IMR-90 (cell line): ENCODE measurements around the gene LIMCH1. TPM values are rescaled to one million over a fixed set of nuclear protein-coding genes. Genes with fewer than 3 reads are reported as not detected.

Source experiments
- ATAC-seq: fragments of 200-7000 bp; cut with Tn5 transposase; 2 replicates; pipeline ENCODE4 v1.9.1; 2020; ENCODE audit warnings: low read depth, mild to moderate bottlenecking, moderate library complexity
- BruUV-seq: library from RNA; stranded (reverse); fragments of 400-500 nt; replicated peaks from 2 replicates; lab custom pipeline; 2021; lab: Mats Ljungman, UMichigan
- CTCF ChIA-PET: fragments of 300-600 bp; formaldehyde crosslinking; extraction: SDS; loops from one replicate; lab custom pipeline; 2021; ENCODE audit warnings: antibody characterized with exemption; lab: Yijun Ruan, JAX
- POLR2A ChIA-PET: fragments of 300-600 bp; sonication (Branson Sonifier 250); formaldehyde crosslinking; loops from one replicate; lab custom pipeline; 2022; ENCODE audit warnings: antibody characterized with exemption; ENCODE audit not compliant: unreplicated experiment; lab: Charles Lee
- DNase-seq: peaks from one replicate; pipeline ENCODE4 v3.0.0; 2013
- H2AFZ ChIP-seq: replicated peaks from 2 replicates; pipeline ENCODE3; 2013; ENCODE audit warnings: low read length, mild to moderate bottlenecking; ENCODE audit not compliant: poor library complexity
- H2AK5ac ChIP-seq: 2 replicates; pipeline ENCODE4 v1.6.1; 2013; ENCODE audit warnings: low read depth, low read length, inconsistent platforms
- H2AK9ac ChIP-seq: replicated peaks from 2 replicates; pipeline ENCODE3; 2013; ENCODE audit warnings: mild to moderate bottlenecking, low read depth, low read length, moderate library complexity; ENCODE audit not compliant: poor library complexity
- H2BK120ac ChIP-seq: 2 replicates; pipeline ENCODE4 v1.6.1; 2013; ENCODE audit warnings: low read depth, low read length, inconsistent platforms
- H2BK15ac ChIP-seq: 3 replicates; pipeline ENCODE4 v1.6.1; 2013; ENCODE audit warnings: low read depth, low read length, inconsistent platforms
- H2BK20ac ChIP-seq: 2 replicates; pipeline ENCODE4 v1.6.1; 2013; ENCODE audit warnings: low read depth, mild to moderate bottlenecking, inconsistent platforms, low read length, moderate library complexity
- H2BK5ac ChIP-seq: 2 replicates; pipeline ENCODE4 v1.6.1; 2013; ENCODE audit warnings: mild to moderate bottlenecking, low read depth, low read length, inconsistent platforms; ENCODE audit not compliant: poor library complexity, severe bottlenecking
- H3K14ac ChIP-seq: replicated peaks from 2 replicates; pipeline ENCODE4 v1.6.1; 2013; ENCODE audit warnings: low read depth, low read length, inconsistent platforms
- H3K18ac ChIP-seq: 2 replicates; pipeline ENCODE4 v1.6.1; 2013; ENCODE audit warnings: low read depth, low read length, control low read depth
- H3K23ac ChIP-seq: 2 replicates; pipeline ENCODE4 v1.6.1; 2013; ENCODE audit warnings: low read depth, low read length, inconsistent platforms
- H3K27ac ChIP-seq: 2 replicates; pipeline ENCODE4 v1.5.1; 2013; ENCODE audit warnings: mild to moderate bottlenecking, control low read depth, low read length; ENCODE audit not compliant: insufficient read depth
- H3K27me3 ChIP-seq: 2 replicates; pipeline ENCODE4 v1.6.1; 2013; ENCODE audit warnings: low read length; ENCODE audit not compliant: control insufficient read depth, insufficient read depth
- H3K36me3 ChIP-seq: 2 replicates; pipeline ENCODE4 v1.6.1; 2013; ENCODE audit warnings: low read length, mixed read lengths; ENCODE audit not compliant: control insufficient read depth, insufficient read depth
- H3K4ac ChIP-seq: 2 replicates; pipeline ENCODE4 v1.6.1; 2013; ENCODE audit warnings: low read depth, low read length, inconsistent platforms
- H3K4me1 ChIP-seq: 2 replicates; pipeline ENCODE4 v1.6.1; 2013; ENCODE audit warnings: low read length, mixed read lengths; ENCODE audit not compliant: control insufficient read depth, insufficient read depth
- H3K4me2 ChIP-seq: 2 replicates; pipeline ENCODE4 v1.6.1; 2013; ENCODE audit warnings: low read depth, mild to moderate bottlenecking, control low read depth, low read length, moderate library complexity
- H3K4me3 ChIP-seq: 2 replicates; pipeline ENCODE4 v1.5.1; 2013; ENCODE audit warnings: low read depth, mild to moderate bottlenecking, control low read depth, low read length, moderate library complexity; ENCODE audit not compliant: insufficient read depth
- H3K56ac ChIP-seq: 2 replicates; pipeline ENCODE4 v1.6.1; 2013; ENCODE audit warnings: low read length, inconsistent platforms; ENCODE audit not compliant: insufficient read depth; ENCODE audit errors: extremely low read depth
- H3K79me1 ChIP-seq, 2 experiments: 2 replicates each; pipeline ENCODE4 v1.6.1; 2013; ENCODE audit warnings: low read length in 2 of 2, inconsistent platforms in 1 of 2, low read depth in 1 of 2
- H3K9ac ChIP-seq: 2 replicates; pipeline ENCODE4 v1.6.1; 2013; ENCODE audit warnings: low read depth, low read length, control low read depth
- H3K9me1 ChIP-seq: 2 replicates; pipeline ENCODE4 v1.6.1; 2013; ENCODE audit warnings: low read length, inconsistent platforms; ENCODE audit not compliant: insufficient read depth
- H3K9me3 ChIP-seq: 2 replicates; pipeline ENCODE4 v1.6.1; 2013; ENCODE audit warnings: low read length; ENCODE audit not compliant: control insufficient read depth, insufficient read depth
- H4K20me1 ChIP-seq: 2 replicates; pipeline ENCODE4 v1.6.1; 2013; ENCODE audit warnings: low read length, inconsistent platforms; ENCODE audit not compliant: insufficient read depth
- H4K5ac ChIP-seq: 2 replicates; pipeline ENCODE4 v1.6.1; 2013; ENCODE audit warnings: mild to moderate bottlenecking, low read depth, low read length, control low read depth
- H4K8ac ChIP-seq, 2 experiments: 2 replicates each; pipeline ENCODE4 v1.6.1; 2013; ENCODE audit warnings: low read depth in 2 of 2, low read length in 2 of 2, control low read depth in 1 of 2, inconsistent platforms in 1 of 2
- H4K91ac ChIP-seq: 2 replicates; pipeline ENCODE4 v1.6.1; 2013; ENCODE audit warnings: low read depth, low read length, inconsistent platforms; ENCODE audit not compliant: insufficient read depth
- BHLHE40 ChIP-seq: fragments of 150-350 bp; IDR thresholded peaks from 2 replicates; pipeline ENCODE4 v1.6.1; 2016; ENCODE audit warnings: mild to moderate bottlenecking, low read depth, low read length
- CEBPB ChIP-seq: IDR thresholded peaks from 2 replicates; pipeline ENCODE4 v1.6.1; 2012; ENCODE audit warnings: low read depth, low read length, improper control_type of control experiment
- CHD1 ChIP-seq: IDR thresholded peaks from 2 replicates; pipeline ENCODE4 v1.6.1; 2012; ENCODE audit warnings: low read depth, low read length, improper control_type of control experiment
- FOS ChIP-seq: fragments of 150-350 bp; IDR thresholded peaks from 2 replicates; pipeline ENCODE4 v1.6.1; 2016; ENCODE audit warnings: low read depth, low read length
- MAFK ChIP-seq: IDR thresholded peaks from 2 replicates; pipeline ENCODE4 v1.6.1; 2012; ENCODE audit warnings: low read depth, low read length, improper control_type of control experiment
- MXI1 ChIP-seq: IDR thresholded peaks from 2 replicates; pipeline ENCODE4 v1.6.1; 2012; ENCODE audit warnings: low read depth, mild to moderate bottlenecking, low read length, moderate library complexity, borderline replicate concordance
- NFE2L2 ChIP-seq: fragments of 150-350 bp; IDR thresholded peaks from 2 replicates; pipeline ENCODE4 v1.6.1; 2016; ENCODE audit warnings: low read depth, mild to moderate bottlenecking, low read length
- POLR2A ChIP-seq: IDR thresholded peaks from 2 replicates; pipeline ENCODE4 v1.6.1; 2012; ENCODE audit warnings: mild to moderate bottlenecking, low read depth, low read length
- RAD21 ChIP-seq: IDR thresholded peaks from 2 replicates; pipeline ENCODE4 v1.6.1; 2012; ENCODE audit warnings: low read length, improper control_type of control experiment
- RCOR1 ChIP-seq: IDR thresholded peaks from 2 replicates; pipeline ENCODE4 v1.6.1; 2012; ENCODE audit warnings: mild to moderate bottlenecking, low read length, improper control_type of control experiment; ENCODE audit not compliant: insufficient replicate concordance
- RFX5 ChIP-seq: IDR thresholded peaks from 2 replicates; pipeline ENCODE4 v1.8.0; 2012; ENCODE audit warnings: low read depth, mild to moderate bottlenecking, low read length, moderate library complexity
- SMC3 ChIP-seq: fragments of 150-350 bp; IDR thresholded peaks from 2 replicates; pipeline ENCODE4 v1.6.1; 2016; ENCODE audit warnings: low read depth, mild to moderate bottlenecking, antibody characterized with exemption, low read length, moderate library complexity
- WGBS, 2 experiments: methylation state at CpG; one replicate each; pipeline versions ENCODE4 v1.1.5 to v1.1.7; 2013; ENCODE audit warnings: missing lambda C conversion rate in 2 of 2; ENCODE audit not compliant: insufficient read length in 1 of 2; ENCODE audit errors: extremely low coverage in 2 of 2; 5-methylcytosine and 5-hydroxymethylcytosine counted together
- dilution Hi-C: fragments of 300-500 bp; cut with HindIII; formaldehyde crosslinking; loops from one replicate; pipeline ENCODE4 v1.14.3; 2018; ENCODE audit warnings: low sequenced_read_pairs; ENCODE audit not compliant: unreplicated experiment
- in situ Hi-C: fragments of 300-500 bp; cut with MboI; formaldehyde crosslinking; loops from 3 replicates; pipeline ENCODE4 v1.14.3; 2019; ENCODE audit warnings: low sequenced_read_pairs, inconsistent platforms, mixed read lengths
- intact Hi-C: fragments of 100-400 bp; cut with micrococcal nuclease; formaldehyde crosslinking; loops from 2 replicates; pipeline ENCODE4 v1.10.0; 2022
- polyA plus RNA-seq, 3 experiments: library from polyadenylated mRNA; depleted of rRNA; stranded (reverse); fragments of >200 nt; gene quantifications; 2 replicates each; pipeline ENCODE4 v1.2.3, GENCODE V29; 2012; ENCODE audit warnings: low replicate concordance in 1 of 3
- total RNA-seq: library from RNA; depleted of rRNA; stranded (reverse); fragments of >200 nt; gene quantifications from 2 replicates; pipeline ENCODE4 v1.2.3, GENCODE V29; 2012
- TF ChIP-seq, protein P1 (sequence below): conservative IDR thresholded peaks from 2 replicates; pipeline ENCODE4 v1.5.1; 2012; ENCODE audit warnings: mild to moderate bottlenecking, low read depth, low read length, improper control_type of control experiment
- TF ChIP-seq, protein P2 (sequence below): fragments of 150-350 bp; IDR thresholded peaks from 2 replicates; pipeline ENCODE4 v1.6.1; 2016; ENCODE audit warnings: low read depth, mild to moderate bottlenecking, low read length, moderate library complexity, borderline replicate concordance
- TF ChIP-seq, protein P3 (sequence below): fragments of 150-350 bp; IDR thresholded peaks from 2 replicates; pipeline ENCODE4 v1.6.1; 2017; ENCODE audit warnings: mild to moderate bottlenecking, antibody characterized with exemption, low read length, low read depth

The LIMCH1 gene
- total and polyA plus RNA-seq, 2 of the 4 experiments (the other 2 are of a cell fraction) = 0.89 to 2.9 TPM

DNA sequence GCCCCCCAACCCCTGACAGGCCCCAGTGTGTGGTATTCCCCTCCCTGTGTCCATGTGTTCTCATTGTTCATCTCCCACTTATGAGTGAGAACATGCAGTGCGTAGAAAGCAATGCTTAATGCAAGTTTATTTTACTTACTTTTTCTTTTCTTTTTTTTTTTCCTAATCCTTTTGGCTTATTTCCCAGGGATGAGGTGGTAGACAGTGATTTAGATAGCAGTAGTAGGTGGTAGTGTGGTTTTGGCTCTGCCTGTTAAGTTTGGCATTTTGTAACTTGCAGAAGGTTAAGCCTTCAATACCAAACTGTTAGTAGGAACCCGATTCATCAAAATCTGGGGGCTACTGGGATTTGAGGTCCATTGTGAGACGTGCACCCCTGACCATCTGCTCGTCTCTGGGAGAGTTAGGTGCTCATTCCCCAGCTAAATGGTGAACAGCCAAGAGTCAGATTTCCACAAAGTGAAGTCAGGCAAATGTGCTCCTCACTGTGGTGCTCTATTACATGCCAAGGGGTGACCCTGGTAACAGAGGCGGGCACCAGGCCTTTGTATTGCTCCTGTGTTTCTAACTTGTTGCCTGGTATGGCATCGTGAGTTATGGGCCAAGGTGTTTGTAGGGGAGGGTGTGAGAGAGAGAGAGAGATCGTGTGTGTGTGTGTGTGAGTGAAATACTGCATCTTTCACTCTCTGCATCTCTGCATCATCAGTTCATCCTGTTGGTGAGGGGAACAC, 140.3 kb downstream of the LIMCH1 start:
- ChIA-PET POLR2A (no interaction called here), CTCF (interaction anchor here (0.6 kb wide), 1 partner anchor 219 kb away, joined by 3 read pairs; no protein-coding TSS in a partner anchor)
- H2BK120ac ChIP-seq = no peak overlapping the region
- no peaks in the 10 kb centered on the region for H4K20me1 ChIP-seq
- no peak overlapping the region for H2AK5ac ChIP-seq
- no peak overlapping the region for H3K4me3 ChIP-seq
- H3K23ac ChIP-seq = no peak overlapping the region; the same call in 1 of the 2 replicates
- no peak overlapping the region for H3K27ac ChIP-seq
- H2BK15ac ChIP-seq = no peak overlapping the region
- intact Hi-C loops (no loop called here), dilution Hi-C loops (no loop called here), in situ Hi-C loops (no loop called here)
- H3K9me1 ChIP-seq = no peaks in the 10 kb centered on the region
- DNase-seq (peak; percentile 60), ATAC-seq (no peak)
- no peak overlapping the region for H3K56ac ChIP-seq
- H4K5ac ChIP-seq = no peak overlapping the region
- 66% methylated on average over 2 of the region's 7 CpGs; no CpG with 5 or more reads in 1 of the 2 experiments for WGBS, 2 experiments
- H2AFZ ChIP-seq = no peak overlapping the region
- H3K18ac ChIP-seq = no peak overlapping the region
- H2BK5ac ChIP-seq = no peak overlapping the region
- no peaks in the 10 kb centered on the region for H3K36me3 ChIP-seq
- H3K79me1 ChIP-seq = no peaks in the 10 kb centered on the region
- H2AK9ac ChIP-seq = no peak overlapping the region
- H3K9ac ChIP-seq = no peak overlapping the region
- H3K27me3 ChIP-seq = peaks cover 2% of the 10 kb centered on the region; the same call in 1 of the 2 replicates
- BruUV-seq = no TSS peak
- H3K14ac ChIP-seq = no peak overlapping the region
- H4K91ac ChIP-seq = no peak overlapping the region
- H3K4me1 ChIP-seq = no peaks in the 10 kb centered on the region
- H3K9me3 ChIP-seq = no peaks in the 10 kb centered on the region
- H2BK20ac ChIP-seq = no peak overlapping the region
- no peak overlapping the region for H3K4ac ChIP-seq
- H3K4me2 ChIP-seq = no peak overlapping the region
- no peak overlapping the region for H4K8ac ChIP-seq
- TF ChIP-seq, protein P1, sequence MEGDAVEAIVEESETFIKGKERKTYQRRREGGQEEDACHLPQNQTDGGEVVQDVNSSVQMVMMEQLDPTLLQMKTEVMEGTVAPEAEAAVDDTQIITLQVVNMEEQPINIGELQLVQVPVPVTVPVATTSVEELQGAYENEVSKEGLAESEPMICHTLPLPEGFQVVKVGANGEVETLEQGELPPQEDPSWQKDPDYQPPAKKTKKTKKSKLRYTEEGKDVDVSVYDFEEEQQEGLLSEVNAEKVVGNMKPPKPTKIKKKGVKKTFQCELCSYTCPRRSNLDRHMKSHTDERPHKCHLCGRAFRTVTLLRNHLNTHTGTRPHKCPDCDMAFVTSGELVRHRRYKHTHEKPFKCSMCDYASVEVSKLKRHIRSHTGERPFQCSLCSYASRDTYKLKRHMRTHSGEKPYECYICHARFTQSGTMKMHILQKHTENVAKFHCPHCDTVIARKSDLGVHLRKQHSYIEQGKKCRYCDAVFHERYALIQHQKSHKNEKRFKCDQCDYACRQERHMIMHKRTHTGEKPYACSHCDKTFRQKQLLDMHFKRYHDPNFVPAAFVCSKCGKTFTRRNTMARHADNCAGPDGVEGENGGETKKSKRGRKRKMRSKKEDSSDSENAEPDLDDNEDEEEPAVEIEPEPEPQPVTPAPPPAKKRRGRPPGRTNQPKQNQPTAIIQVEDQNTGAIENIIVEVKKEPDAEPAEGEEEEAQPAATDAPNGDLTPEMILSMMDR = no peak
- TF ChIP-seq CEBPB (no peak), RAD21 (no peak), MAFK (no peak), FOS (no peak), RFX5 (no peak), BHLHE40 (no peak), NFE2L2 (no peak), RCOR1 (no peak), MXI1 (no peak), POLR2A (no peak), CHD1 (no peak), SMC3 (no peak)
- TF ChIP-seq, protein P2, sequence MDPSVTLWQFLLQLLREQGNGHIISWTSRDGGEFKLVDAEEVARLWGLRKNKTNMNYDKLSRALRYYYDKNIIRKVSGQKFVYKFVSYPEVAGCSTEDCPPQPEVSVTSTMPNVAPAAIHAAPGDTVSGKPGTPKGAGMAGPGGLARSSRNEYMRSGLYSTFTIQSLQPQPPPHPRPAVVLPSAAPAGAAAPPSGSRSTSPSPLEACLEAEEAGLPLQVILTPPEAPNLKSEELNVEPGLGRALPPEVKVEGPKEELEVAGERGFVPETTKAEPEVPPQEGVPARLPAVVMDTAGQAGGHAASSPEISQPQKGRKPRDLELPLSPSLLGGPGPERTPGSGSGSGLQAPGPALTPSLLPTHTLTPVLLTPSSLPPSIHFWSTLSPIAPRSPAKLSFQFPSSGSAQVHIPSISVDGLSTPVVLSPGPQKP = no peak
- TF ChIP-seq, protein P3, sequence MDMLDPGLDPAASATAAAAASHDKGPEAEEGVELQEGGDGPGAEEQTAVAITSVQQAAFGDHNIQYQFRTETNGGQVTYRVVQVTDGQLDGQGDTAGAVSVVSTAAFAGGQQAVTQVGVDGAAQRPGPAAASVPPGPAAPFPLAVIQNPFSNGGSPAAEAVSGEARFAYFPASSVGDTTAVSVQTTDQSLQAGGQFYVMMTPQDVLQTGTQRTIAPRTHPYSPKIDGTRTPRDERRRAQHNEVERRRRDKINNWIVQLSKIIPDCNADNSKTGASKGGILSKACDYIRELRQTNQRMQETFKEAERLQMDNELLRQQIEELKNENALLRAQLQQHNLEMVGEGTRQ = no peak
